HL-60 (cell line): ENCODE results near the gene IPO13.

ENCODE experiments used
- DNase-seq, 2 experiments: peaks; one replicate each; pipeline ENCODE4 v3.0.0-alpha.2; 2010 to 2020; ENCODE audit warnings: low read depth in 1 of 2, low spot score in 1 of 2
- H3K27ac ChIP-seq: fragments of 250-450 bp; sonication (Bioruptor Pico); replicated peaks from 2 replicates; pipeline ENCODE4 v1.5.1; 2020; ENCODE audit warnings: mild to moderate bottlenecking, moderate library complexity
- H3K27me3 ChIP-seq: fragments of 250-450 bp; sonication (Bioruptor Pico); 2 replicates; pipeline ENCODE4 v1.5.1; 2021; ENCODE audit warnings: mild to moderate bottlenecking, moderate library complexity; ENCODE audit not compliant: insufficient read depth, poor library complexity, severe bottlenecking
- H3K4me3 ChIP-seq: replicated peaks from 2 replicates; pipeline ENCODE4 v1.5.1; 2011; ENCODE audit warnings: mild to moderate bottlenecking, control low read depth, low read length; ENCODE audit not compliant: insufficient read depth
- GABPA ChIP-seq: IDR thresholded peaks from 2 replicates; pipeline ENCODE4 v1.6.1; 2012; ENCODE audit warnings: low read depth
- POLR2AphosphoS5 ChIP-seq: IDR thresholded peaks from 2 replicates; pipeline ENCODE4 v1.6.1; 2012; ENCODE audit warnings: low read depth
- SPI1 ChIP-seq: IDR thresholded peaks from 2 replicates; pipeline ENCODE4 v1.6.1; 2012; ENCODE audit warnings: low read depth, mild to moderate bottlenecking, borderline replicate concordance
- TF ChIP-seq, protein P1 (sequence below): IDR thresholded peaks from 2 replicates; pipeline ENCODE4 v1.6.1; 2012; ENCODE audit warnings: low read depth; ENCODE audit not compliant: insufficient replicate concordance
- TF ChIP-seq, protein P2 (sequence below): IDR thresholded peaks from one replicate; pipeline ENCODE4 v1.5.1; 2011; ENCODE audit warnings: low read length, control low read depth, inconsistent platforms; ENCODE audit not compliant: insufficient read depth

The IPO13 gene

DNA sequence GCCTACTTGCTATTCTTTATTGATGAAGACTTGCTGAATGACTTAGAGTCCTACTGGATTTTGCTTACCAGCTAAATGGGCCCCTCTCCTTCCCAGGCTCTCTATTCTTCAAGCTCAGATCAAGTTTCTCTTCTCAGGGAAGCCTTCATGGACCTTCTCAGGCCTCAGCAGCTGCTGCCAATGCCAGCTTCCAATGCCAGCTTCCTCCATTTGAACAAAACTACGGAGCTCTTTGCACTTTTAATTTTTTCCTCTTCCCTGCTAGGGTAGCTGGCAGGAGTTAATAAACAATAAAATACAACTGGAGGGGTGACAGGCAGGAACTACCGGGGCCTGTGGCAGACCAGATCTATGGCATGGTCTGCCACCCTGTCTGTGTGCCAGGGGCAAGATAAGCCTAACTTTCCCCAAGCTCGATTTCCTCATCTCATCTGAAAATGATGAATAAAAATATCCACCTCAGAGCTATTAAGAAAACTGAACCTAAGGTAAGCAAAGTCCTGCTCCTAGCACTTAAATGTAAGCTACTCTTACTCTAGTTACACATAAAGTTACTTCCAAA lies 995 bp upstream of the IPO13 start:
- H3K27ac ChIP-seq: peak overlapping the region; percentile 100
- no peak for DNase-seq

DNA sequence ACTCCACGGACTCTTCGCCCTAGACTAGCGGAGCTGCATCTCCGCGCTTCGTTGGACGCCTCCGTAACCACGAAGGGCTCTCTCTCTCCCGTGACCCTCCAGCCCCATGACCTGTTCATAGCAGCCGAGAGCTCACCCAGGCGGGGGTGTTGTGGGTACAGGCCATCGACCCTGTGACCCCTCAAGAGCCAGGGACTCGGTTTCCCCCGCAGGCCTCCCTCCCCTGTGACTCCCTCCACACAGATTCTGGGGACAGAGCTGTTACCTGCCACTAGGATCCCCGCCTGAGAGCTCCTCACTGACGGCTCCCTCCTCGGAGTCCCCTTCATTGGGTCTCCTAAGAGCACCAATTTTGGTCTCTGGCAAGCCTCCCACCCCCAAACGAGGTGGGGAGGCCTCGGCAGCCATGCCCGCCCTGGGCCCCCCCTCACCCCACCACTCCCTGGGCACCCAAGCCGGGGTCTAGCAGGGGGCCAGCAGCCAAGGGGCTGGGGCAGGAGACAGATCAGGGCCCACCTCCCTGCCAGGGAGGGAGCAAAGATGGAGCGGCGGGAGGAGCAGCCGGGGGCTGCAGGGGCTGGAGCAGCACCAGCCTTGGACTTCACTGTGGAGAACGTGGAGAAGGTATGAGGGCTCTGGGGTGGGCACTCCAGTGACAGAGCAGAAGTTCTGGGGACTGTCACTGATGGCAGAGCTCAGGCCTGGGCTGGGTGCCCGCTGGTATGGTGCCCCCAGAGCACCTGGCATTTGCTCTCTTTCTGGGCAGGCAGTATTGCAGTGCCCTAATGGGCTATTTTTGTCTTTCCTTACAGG lies 517 bp downstream of the IPO13 start:
- no peak for DNase-seq
- Histone ChIP-seq H3K4me3 (peak overlapping the region; percentile 72), H3K27me3 (no peaks in the 10 kb centered on the region), H3K27ac (peak overlapping the region; percentile 100)
- TF ChIP-seq GABPA (no peak), POLR2AphosphoS5 (no peak), SPI1 (no peak)
- TF ChIP-seq, protein P1, sequence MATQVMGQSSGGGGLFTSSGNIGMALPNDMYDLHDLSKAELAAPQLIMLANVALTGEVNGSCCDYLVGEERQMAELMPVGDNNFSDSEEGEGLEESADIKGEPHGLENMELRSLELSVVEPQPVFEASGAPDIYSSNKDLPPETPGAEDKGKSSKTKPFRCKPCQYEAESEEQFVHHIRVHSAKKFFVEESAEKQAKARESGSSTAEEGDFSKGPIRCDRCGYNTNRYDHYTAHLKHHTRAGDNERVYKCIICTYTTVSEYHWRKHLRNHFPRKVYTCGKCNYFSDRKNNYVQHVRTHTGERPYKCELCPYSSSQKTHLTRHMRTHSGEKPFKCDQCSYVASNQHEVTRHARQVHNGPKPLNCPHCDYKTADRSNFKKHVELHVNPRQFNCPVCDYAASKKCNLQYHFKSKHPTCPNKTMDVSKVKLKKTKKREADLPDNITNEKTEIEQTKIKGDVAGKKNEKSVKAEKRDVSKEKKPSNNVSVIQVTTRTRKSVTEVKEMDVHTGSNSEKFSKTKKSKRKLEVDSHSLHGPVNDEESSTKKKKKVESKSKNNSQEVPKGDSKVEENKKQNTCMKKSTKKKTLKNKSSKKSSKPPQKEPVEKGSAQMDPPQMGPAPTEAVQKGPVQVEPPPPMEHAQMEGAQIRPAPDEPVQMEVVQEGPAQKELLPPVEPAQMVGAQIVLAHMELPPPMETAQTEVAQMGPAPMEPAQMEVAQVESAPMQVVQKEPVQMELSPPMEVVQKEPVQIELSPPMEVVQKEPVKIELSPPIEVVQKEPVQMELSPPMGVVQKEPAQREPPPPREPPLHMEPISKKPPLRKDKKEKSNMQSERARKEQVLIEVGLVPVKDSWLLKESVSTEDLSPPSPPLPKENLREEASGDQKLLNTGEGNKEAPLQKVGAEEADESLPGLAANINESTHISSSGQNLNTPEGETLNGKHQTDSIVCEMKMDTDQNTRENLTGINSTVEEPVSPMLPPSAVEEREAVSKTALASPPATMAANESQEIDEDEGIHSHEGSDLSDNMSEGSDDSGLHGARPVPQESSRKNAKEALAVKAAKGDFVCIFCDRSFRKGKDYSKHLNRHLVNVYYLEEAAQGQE: no peak
- TF ChIP-seq, protein P2, sequence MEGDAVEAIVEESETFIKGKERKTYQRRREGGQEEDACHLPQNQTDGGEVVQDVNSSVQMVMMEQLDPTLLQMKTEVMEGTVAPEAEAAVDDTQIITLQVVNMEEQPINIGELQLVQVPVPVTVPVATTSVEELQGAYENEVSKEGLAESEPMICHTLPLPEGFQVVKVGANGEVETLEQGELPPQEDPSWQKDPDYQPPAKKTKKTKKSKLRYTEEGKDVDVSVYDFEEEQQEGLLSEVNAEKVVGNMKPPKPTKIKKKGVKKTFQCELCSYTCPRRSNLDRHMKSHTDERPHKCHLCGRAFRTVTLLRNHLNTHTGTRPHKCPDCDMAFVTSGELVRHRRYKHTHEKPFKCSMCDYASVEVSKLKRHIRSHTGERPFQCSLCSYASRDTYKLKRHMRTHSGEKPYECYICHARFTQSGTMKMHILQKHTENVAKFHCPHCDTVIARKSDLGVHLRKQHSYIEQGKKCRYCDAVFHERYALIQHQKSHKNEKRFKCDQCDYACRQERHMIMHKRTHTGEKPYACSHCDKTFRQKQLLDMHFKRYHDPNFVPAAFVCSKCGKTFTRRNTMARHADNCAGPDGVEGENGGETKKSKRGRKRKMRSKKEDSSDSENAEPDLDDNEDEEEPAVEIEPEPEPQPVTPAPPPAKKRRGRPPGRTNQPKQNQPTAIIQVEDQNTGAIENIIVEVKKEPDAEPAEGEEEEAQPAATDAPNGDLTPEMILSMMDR: no peak

More for the DNA sequence above, 995 bp upstream of the IPO13 start:
- TF ChIP-seq, protein P1: no peak
- TF ChIP-seq POLR2AphosphoS5 (no peak), SPI1 (no peak), GABPA (no peak)
- TF ChIP-seq, protein P2: no peak
- Histone ChIP-seq H3K4me3 (peak overlapping the region; percentile 72), H3K27me3 (no peaks in the 10 kb centered on the region)

DNA sequence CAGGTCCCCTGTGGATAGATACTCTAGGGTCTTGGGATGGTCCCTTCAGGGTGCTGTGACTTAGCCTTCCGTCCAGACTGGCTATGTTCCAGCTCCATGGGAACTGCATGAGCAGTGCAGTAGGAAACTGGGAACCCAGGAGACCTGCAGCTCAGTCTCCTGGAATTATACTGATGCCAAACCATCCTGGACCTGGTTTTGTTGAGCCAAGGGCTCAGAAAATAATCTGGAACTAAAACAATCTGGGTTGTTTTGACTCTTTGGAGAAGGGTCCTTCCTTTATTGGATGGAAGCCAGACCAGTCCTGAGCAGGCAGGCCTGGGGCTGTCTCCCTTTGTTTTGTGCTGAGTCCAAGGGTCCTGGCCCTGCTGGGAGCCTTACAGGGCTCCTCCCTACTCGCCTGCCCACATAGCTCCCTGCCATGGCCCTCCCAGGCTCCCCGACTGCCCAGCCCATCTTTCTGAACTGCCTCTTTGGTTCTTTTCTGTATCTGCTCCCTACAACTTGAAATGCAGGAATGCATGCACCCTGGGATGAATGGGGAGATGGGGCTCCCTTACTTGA lies 1.2 kb downstream of the IPO13 start:
- Histone ChIP-seq H3K4me3 (peak overlapping the region; percentile 72), H3K27ac (no peak overlapping the region), H3K27me3 (no peaks in the 10 kb centered on the region)
- no peak for DNase-seq
- TF ChIP-seq, protein P2: no peak
- TF ChIP-seq GABPA (no peak), POLR2AphosphoS5 (no peak), SPI1 (no peak)
- TF ChIP-seq, protein P1: no peak
